Small intestine (tissue), 7 donors: ENCODE data around the gene ZMYND11. TPM values are rescaled to one million over a fixed set of nuclear protein-coding genes. Genes with fewer than 3 reads are reported as not detected.

Source experiments
- DNase-seq, 2 donors: peaks; one replicate each; pipeline versions ENCODE4 v3.0.0 to v3.0.0-alpha.2; 2013
- FAIRE-seq: peaks from 2 replicates; lab custom pipeline; 2012; peaks lifted over from hg19 to GRCh38; lab: Jason Lieb, UNC
- H3K27ac ChIP-seq, 3 donors: one replicate each; pipeline ENCODE4 v1.5.1; 2013; ENCODE audit warnings: low read length in 2 of 3, mild to moderate bottlenecking in 2 of 3, control low read depth in 1 of 3, inconsistent platforms in 1 of 3, low read depth in 1 of 3, moderate library complexity in 1 of 3
- H3K27me3 ChIP-seq, 3 donors: one replicate each; pipeline ENCODE4 v1.6.1; 2013; ENCODE audit warnings: low read length in 3 of 3, inconsistent platforms in 1 of 3; ENCODE audit not compliant: control insufficient read depth in 3 of 3, insufficient read depth in 3 of 3
- H3K36me3 ChIP-seq, 3 donors: one replicate each; pipeline ENCODE4 v1.6.1; 2013; ENCODE audit warnings: low read length in 3 of 3, inconsistent platforms in 1 of 3, low read depth in 1 of 3, mild to moderate bottlenecking in 1 of 3, moderate library complexity in 1 of 3; ENCODE audit not compliant: control insufficient read depth in 3 of 3, insufficient read depth in 2 of 3
- H3K4me1 ChIP-seq, 3 donors: one replicate each; pipeline ENCODE4 v1.6.1; 2013; ENCODE audit warnings: low read length in 2 of 3, inconsistent platforms in 1 of 3, low read depth in 1 of 3, mild to moderate bottlenecking in 1 of 3, moderate library complexity in 1 of 3; ENCODE audit not compliant: control insufficient read depth in 3 of 3, insufficient read depth in 2 of 3
- H3K4me3 ChIP-seq, 3 donors: one replicate each; pipeline ENCODE4 v1.5.1; 2013; ENCODE audit warnings: low read length in 3 of 3, control low read depth in 1 of 3, inconsistent platforms in 1 of 3, low read depth in 1 of 3, mild to moderate bottlenecking in 1 of 3, moderate library complexity in 1 of 3
- H3K9me3 ChIP-seq, 2 donors: one replicate each; pipeline ENCODE4 v1.6.1; 2013; ENCODE audit warnings: low read depth in 1 of 2, low read length in 1 of 2; ENCODE audit not compliant: control insufficient read depth in 2 of 2, insufficient read depth in 1 of 2
- WGBS, 3 donors: extraction: QIAGEN DNeasy Blood & Tissue Kit; methylation state at CpG; one replicate each; pipeline ENCODE4 v1.1.7; 2013; 5-methylcytosine and 5-hydroxymethylcytosine counted together
- polyA plus RNA-seq, 4 donors: library from polyadenylated mRNA; stranded (reverse) in 3 of 4; unstranded in 1 of 4; fragments of 200-250 nt in 3 of 4; fragments of 120-200 nt in 1 of 4; gene quantifications; one replicate each; pipeline versions ENCODE4 v1.2.1 to v1.2.3, GENCODE V29; 2013
- donor health status: healthy with polysubstance abuse.
- donor health status: control.
- donor health status: control.
- donor health status: Bipolar disorder and iron deficiency.
- donor health status: healthy.

ZMYND11 gene
- polyA plus RNA-seq, 4 donors, result 21.7 to 57.6 (median 27.0) TPM

DNA sequence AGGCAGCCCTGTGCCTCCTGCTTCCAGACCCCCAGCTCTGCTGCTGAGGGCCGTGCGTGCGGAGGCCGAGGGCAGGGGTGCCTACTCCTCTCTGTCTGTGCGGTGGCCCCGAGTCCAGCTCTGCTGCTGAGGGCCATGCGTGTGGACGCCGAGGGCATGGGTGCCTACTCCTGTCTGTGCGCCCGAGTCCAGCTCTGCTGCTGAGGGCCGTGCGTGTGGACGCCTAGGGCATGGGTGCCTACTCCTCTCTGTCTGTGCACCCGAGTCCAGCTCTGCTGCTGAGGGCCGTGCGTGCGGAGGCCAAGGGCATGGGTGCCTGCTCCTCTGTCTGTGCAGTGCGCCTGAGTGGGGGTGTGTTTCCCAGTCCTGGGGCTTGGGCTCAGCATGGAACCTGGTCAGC, 142.7 kb downstream of the ZMYND11 start:
- Histone ChIP-seq H3K36me3 (peaks cover 5 to 69% (median 8%) of the 10 kb centered on the region in 3 donors), H3K27me3 (no peaks in the 10 kb centered on the region), H3K4me1 (no peaks in the 10 kb centered on the region), H3K4me3 (no peak overlapping the region), H3K27ac (no peak overlapping the region), H3K9me3 (no peaks in the 10 kb centered on the region)
- DNase-seq (no peak), FAIRE-seq (no peak)
- WGBS, 3 donors, result 95 to 96% (median 95%) methylated on average over 12 to 19 of the region's 19 CpGs

DNA sequence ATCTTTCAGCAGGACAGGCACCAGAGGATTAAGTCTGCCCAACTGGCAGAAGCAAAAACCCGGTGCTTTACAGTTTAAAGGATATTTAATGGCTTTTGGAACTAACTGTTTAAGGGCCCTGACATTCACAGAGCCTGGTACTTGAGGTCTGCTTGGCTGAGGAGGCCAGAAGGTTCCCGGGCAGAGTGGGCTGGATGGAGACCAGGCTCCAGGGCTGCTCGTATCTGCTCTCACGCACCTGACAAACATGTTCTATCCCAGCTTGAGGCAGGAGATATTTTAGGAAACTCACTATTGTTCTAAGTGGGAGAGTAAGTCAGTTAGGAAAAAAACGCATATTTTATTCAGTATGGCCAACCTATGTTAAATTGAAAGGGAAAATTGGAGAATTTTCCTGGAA, 143.5 kb downstream of the ZMYND11 start:
- DNase-seq (no peak), FAIRE-seq (no peak)
- H3K4me3 ChIP-seq, result no peak overlapping the region
- no peaks in the 10 kb centered on the region for H3K4me1 ChIP-seq
- H3K36me3 ChIP-seq, result peaks cover 5 to 68% (median 8%) of the 10 kb centered on the region in 3 donors
- no peaks in the 10 kb centered on the region for H3K27me3 ChIP-seq
- 91 to 93% (median 92%) methylated on average over 5 of the region's 5 CpGs for WGBS, 3 donors
- H3K9me3 ChIP-seq, result no peaks in the 10 kb centered on the region
- H3K27ac ChIP-seq, result no peak overlapping the region

DNA sequence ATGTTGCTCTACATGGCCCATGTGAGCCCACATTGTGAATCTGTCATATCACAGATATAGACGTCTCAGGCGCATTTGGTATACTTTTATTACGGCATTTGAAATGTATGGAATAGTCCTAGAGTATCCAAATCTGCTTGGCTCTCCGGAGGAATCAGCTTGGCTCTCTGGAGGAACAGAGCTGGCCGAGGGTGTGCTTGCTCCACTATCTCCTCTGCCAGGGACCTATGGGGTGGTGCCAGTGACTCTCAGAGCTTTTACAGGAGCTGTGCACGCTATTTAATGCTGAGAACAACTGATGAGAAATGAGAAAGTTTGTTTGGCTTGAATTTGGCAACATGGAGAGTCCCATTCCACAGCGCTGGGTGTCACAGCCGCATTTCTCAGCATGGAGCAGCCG, 144.0 kb downstream of the ZMYND11 start:
- no peaks in the 10 kb centered on the region for H3K9me3 ChIP-seq
- no peaks in the 10 kb centered on the region for H3K27me3 ChIP-seq
- no peak for DNase-seq
- H3K4me3 ChIP-seq, result no peak overlapping the region
- FAIRE-seq, result no peak
- WGBS, 3 donors, result 93 to 95% (median 94%) methylated on average over 9 of the region's 9 CpGs
- H3K4me1 ChIP-seq, result no peaks in the 10 kb centered on the region
- peaks cover 5 to 73% (median 10%) of the 10 kb centered on the region in 3 donors for H3K36me3 ChIP-seq
- H3K27ac ChIP-seq, result no peak overlapping the region

DNA sequence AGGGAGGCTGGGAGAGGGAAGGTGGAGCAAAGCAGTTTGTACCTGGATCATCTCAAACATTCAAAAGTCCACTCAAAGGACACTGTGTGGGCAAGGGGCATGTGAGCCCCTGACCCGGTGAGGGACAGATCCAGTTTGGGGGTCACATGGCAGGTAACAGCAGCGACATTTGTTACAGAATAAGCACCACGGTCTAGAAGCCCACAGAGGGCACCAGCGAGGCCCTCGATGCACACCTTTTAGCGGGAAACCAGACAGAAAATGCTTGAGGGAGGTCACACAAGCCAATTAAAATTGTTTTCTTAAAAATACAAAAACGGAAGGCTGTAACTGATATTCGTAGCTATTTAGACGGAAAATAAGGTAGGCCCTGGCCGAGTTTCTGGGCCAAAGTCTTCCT, 144.4 kb downstream of the ZMYND11 start:
- Histone ChIP-seq H3K27ac (no peak overlapping the region), H3K4me3 (no peak overlapping the region), H3K27me3 (no peaks in the 10 kb centered on the region), H3K36me3 (peaks cover 5 to 75% (median 10%) of the 10 kb centered on the region in 3 donors), H3K9me3 (no peaks in the 10 kb centered on the region), H3K4me1 (no peaks in the 10 kb centered on the region)
- FAIRE-seq, result no peak
- 89 to 95% (median 92%) methylated on average over 10 of the region's 10 CpGs for WGBS, 3 donors
- DNase-seq, result no peak

DNA sequence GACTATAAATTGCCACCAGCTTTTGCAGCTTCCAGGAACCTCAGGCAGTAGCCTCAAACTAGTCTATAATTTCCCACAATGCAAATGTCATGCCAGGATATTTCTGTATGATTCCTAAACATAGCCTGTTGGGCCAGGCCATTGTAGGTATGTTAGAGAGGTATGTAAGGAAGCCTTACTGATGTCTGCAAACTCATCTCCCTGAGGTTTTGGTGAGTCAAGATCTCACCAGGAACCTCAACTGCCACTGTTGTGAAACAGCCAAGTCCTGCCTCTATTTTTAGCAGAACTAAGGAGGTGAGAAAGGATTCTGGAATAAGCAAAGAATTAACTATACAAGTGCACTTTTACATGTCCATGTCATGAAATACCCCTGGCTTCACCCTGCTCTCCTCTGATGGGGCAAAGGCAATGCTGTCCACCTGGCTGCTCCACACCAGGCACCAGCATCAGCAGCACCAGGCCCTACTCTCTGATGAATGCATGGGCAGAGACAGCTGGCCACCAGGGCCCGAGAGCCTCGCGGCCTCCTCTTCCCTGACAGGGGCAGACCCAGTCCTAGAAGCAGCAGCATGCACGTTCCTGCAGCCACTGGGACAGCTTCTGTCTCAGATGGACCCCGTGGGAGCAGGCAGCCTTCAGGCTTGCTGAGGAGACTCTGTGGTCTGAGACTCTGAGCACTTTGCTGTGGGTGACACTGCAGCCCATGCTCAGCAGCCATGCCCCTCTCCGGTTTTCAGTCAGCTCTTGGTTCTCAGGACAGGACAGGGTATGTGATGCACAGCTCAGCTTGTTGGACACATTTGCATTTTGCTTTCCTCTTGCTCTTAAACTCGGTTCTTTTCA, 147.3 kb downstream of the ZMYND11 start:
- WGBS, 3 donors, result 82 to 90% (median 86%) methylated on average over 7 of the region's 7 CpGs
- peaks cover 5 to 79% (median 7%) of the 10 kb centered on the region in 3 donors for H3K36me3 ChIP-seq

DNA sequence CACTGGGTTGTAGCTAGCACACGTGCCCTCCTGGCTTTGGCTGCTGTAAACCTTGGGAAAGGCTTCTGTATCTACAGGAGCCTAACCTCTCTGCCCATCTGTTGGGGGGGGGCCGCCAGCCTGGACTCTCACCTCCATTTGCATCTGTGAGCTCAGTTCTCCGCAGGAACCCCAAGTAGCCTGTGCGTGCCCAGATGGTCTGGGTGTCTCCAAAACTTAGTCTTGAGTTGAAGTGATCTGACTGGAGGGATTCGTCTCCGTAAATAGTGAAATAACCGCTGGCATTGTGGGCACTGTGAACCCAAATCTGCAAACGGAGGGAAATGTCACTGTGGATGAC, 147.9 kb downstream of the ZMYND11 start:
- H3K27me3 ChIP-seq, result no peaks in the 10 kb centered on the region
- 90 to 94% (median 93%) methylated on average over 8 of the region's 8 CpGs for WGBS, 3 donors
- peaks cover 5 to 76% (median 7%) of the 10 kb centered on the region in 3 donors for H3K36me3 ChIP-seq
- no peak overlapping the region for H3K27ac ChIP-seq
- no peak for FAIRE-seq
- H3K4me1 ChIP-seq, result no peaks in the 10 kb centered on the region
- DNase-seq, result no peak
- no peak overlapping the region for H3K4me3 ChIP-seq
- H3K9me3 ChIP-seq, result peaks cover 0 to under 1% of the 10 kb centered on the region in 2 donors

More for the DNA sequence above, 147.3 kb downstream of the ZMYND11 start:
- no peaks in the 10 kb centered on the region for H3K4me1 ChIP-seq
- no peak for DNase-seq
- H3K27me3 ChIP-seq, result no peaks in the 10 kb centered on the region
- FAIRE-seq, result no peak
- H3K27ac ChIP-seq, result no peak overlapping the region
- H3K9me3 ChIP-seq, result no peaks in the 10 kb centered on the region
- no peak overlapping the region for H3K4me3 ChIP-seq

DNA sequence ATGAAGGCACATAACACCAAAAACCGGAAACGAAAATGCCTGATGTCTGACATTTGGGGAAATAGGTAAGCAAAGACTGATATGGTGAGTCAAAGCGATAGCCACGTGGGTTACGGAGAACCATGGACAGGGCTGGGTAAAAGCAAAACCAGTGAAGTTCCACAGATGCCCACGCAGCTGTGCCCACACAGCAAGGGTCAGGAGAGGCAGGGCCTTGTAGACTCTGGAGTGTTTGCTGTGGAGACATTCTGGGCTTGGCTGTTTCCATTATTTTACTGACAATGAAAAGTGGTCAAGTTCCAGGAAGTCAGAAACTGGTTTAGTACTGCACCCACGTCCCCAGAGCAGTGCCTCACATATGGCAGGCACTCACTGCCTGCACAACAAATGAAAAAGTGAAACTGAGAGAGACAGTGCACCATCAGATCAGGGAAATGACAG, 148.7 kb downstream of the ZMYND11 start:
- no peak overlapping the region for H3K4me3 ChIP-seq
- H3K36me3 ChIP-seq, result peaks cover 5 to 76% (median 7%) of the 10 kb centered on the region in 3 donors
- peaks cover 0 to 4% of the 10 kb centered on the region in 2 donors for H3K9me3 ChIP-seq
- FAIRE-seq, result no peak
- H3K27ac ChIP-seq, result no peak overlapping the region
- no peaks in the 10 kb centered on the region for H3K27me3 ChIP-seq
- no peaks in the 10 kb centered on the region for H3K4me1 ChIP-seq
- no peak for DNase-seq
- WGBS, 3 donors, result 77 to 84% (median 80%) methylated on average over 7 of the region's 7 CpGs

DNA sequence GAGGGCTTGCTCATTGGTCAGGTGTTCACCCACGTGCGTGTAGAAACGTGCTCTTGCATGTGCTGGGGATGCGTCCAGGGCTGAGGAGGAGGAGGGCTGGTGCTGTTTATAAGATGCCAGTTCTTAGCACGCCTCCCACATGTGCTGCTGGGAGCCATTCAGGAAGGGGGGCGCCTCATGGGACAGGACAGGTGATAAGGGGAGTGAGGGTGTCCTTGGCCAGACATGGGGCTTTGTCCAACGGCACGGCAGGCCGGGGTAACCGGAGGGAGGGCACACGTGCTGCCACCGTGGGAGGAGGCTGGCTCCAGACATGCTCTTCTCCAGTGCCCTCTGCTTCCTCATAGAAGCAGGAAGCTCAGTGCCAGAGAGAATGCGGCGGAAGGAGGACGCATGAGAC, 150.0 kb downstream of the ZMYND11 start:
- H3K36me3 ChIP-seq, result peaks cover 5 to 76% (median 7%) of the 10 kb centered on the region in 3 donors
- DNase-seq (no peak), FAIRE-seq (no peak)
- H3K9me3 ChIP-seq, result peaks cover 0 to 4% of the 10 kb centered on the region in 2 donors
- no peaks in the 10 kb centered on the region for H3K27me3 ChIP-seq
- no peak overlapping the region for H3K4me3 ChIP-seq
- no peak overlapping the region for H3K27ac ChIP-seq
- WGBS, 3 donors, result 87 to 88% (median 87%) methylated on average over 15 of the region's 15 CpGs
- H3K4me1 ChIP-seq, result no peaks in the 10 kb centered on the region
